ENCODE measurements around the gene AGPAT2. TPM values are rescaled to one million over a fixed set of nuclear protein-coding genes. Genes with fewer than 3 reads are reported as not detected.

The AGPAT2 gene
- total RNA-seq, 2 donors from 2014 or later: 7.7 to 8.5 TPM

- peaks cover 12% of the 10 kb centered on the region for H3K27me3 Mint-ChIP-seq
- no peaks in the 10 kb centered on the region for H3K4me1 Mint-ChIP-seq
- ATAC-seq (no peak), DNase-seq (no peak)
- H3K36me3 Mint-ChIP-seq (ENCODE audit: low read depth): no peaks in the 10 kb centered on the region
- no peak overlapping the region for H3K4me3 Mint-ChIP-seq
- H3K9me3 ChIP-seq (ENCODE audit: control insufficient read depth, low read length, poor library complexity, severe bottlenecking): no peaks in the 10 kb centered on the region
- H3K27ac Mint-ChIP-seq: no peak overlapping the region
These were observed 63.4 kb downstream of the AGPAT2 start for GRCh38 chr9:136623842-136624183.

Other genes starting within 250 kb of the AGPAT2 start
- gene INPP5E, start 247.6 kb downstream of the AGPAT2 start, total RNA-seq: 10 to 100 TPM; 26.0 to 32.7 TPM
- 10 to 100 TPM; 71.7 to 74.7 TPM for gene SEC16A, start 204.4 kb downstream of the AGPAT2 start, total RNA-seq
- 10 to 100 TPM; 31.7 to 37.5 TPM for gene NOTCH1, start 141.4 kb downstream of the AGPAT2 start, total RNA-seq
- gene EGFL7, start 24.5 kb downstream of the AGPAT2 start, total RNA-seq: 1 to 10 TPM in 1 of 2 donors, not detected in 1; 5.7 TPM
- gene DIPK1B, start 25.1 kb upstream of the AGPAT2 start, total RNA-seq: 1 to 10 TPM; 1.3 to 3.2 TPM
- gene LCN10, start 55.5 kb upstream of the AGPAT2 start, total RNA-seq: under 1 TPM in 1 of 2 donors, not detected in 1; 0.90 TPM
- gene LCN6, start 61.1 kb upstream of the AGPAT2 start, total RNA-seq: not detected
- gene LCN8, start 70.8 kb upstream of the AGPAT2 start, total RNA-seq: under 1 TPM in 1 of 2 donors, not detected in 1; 0.65 TPM
- not detected for gene LCN15, start 77.1 kb upstream of the AGPAT2 start, total RNA-seq
- 10 to 100 TPM; 16.5 to 21.8 TPM for gene TMEM141, start 103.9 kb upstream of the AGPAT2 start, total RNA-seq
- gene CCDC183, start 108.9 kb upstream of the AGPAT2 start, total RNA-seq: 1 to 10 TPM; 1.8 to 2.2 TPM
- gene RABL6, start 120.5 kb upstream of the AGPAT2 start, total RNA-seq: 10 to 100 TPM; 55.6 to 59.7 TPM
- 1 to 10 TPM; 2.9 to 3.7 TPM for gene AJM1, start 155.0 kb upstream of the AGPAT2 start, total RNA-seq
- gene PHPT1, start 162.0 kb upstream of the AGPAT2 start, total RNA-seq: 10 to 100 TPM; 33.8 to 36.2 TPM
- 1 to 10 TPM; 3.4 TPM for gene MAMDC4, start 164.9 kb upstream of the AGPAT2 start, total RNA-seq
- 100 to 1,000 TPM; 212 to 224 TPM for gene EDF1, start 178.9 kb upstream of the AGPAT2 start, total RNA-seq
- 10 to 100 TPM; 20.8 to 21.4 TPM for gene TRAF2, start 199.1 kb upstream of the AGPAT2 start, total RNA-seq